Calu3 (cell line): ENCODE results near the gene PURA. TPM values are rescaled to one million over a fixed set of nuclear protein-coding genes. Genes with fewer than 3 reads are reported as not detected.

Source experiments
- BruUV-seq: library from RNA; stranded (reverse); fragments of 400-500 nt; replicated peaks from 2 replicates; lab custom pipeline; 2021; lab: Mats Ljungman, UMichigan
- CTCF ChIA-PET: fragments of 300-600 bp; sonication (Branson Sonifier 250); formaldehyde crosslinking; loops from one replicate; lab custom pipeline; 2022; ENCODE audit warnings: antibody characterized with exemption; lab: Charles Lee
- DNase-seq: peaks from one replicate; pipeline ENCODE4 v3.0.0; 2022
- H3K27ac Mint-ChIP-seq: one replicate; pipeline ENCODE4 v1.8.0; 2022; ENCODE audit warnings: mixed read lengths; ENCODE audit not compliant: unreplicated experiment
- H3K27me3 Mint-ChIP-seq: one replicate; pipeline ENCODE4 v1.8.0; 2022; ENCODE audit warnings: mixed read lengths; ENCODE audit not compliant: unreplicated experiment
- H3K36me3 Mint-ChIP-seq: one replicate; pipeline ENCODE4 v1.8.0; 2022; ENCODE audit warnings: mild to moderate bottlenecking, moderate library complexity, mixed read lengths; ENCODE audit not compliant: insufficient read depth, unreplicated experiment
- H3K4me1 Mint-ChIP-seq: one replicate; pipeline ENCODE4 v1.8.0; 2022; ENCODE audit warnings: mild to moderate bottlenecking, low read depth, mixed read lengths; ENCODE audit not compliant: unreplicated experiment
- H3K4me3 Mint-ChIP-seq: one replicate; pipeline ENCODE4 v1.8.0; 2022; ENCODE audit warnings: mild to moderate bottlenecking, low read depth, moderate library complexity, mixed read lengths; ENCODE audit not compliant: unreplicated experiment
- H3K9me3 Mint-ChIP-seq: one replicate; pipeline ENCODE4 v1.8.0; 2022; ENCODE audit warnings: low read depth, mixed read lengths; ENCODE audit not compliant: unreplicated experiment
- CTCF ChIP-seq: fragments of 200-600 bp; IDR thresholded peaks from one replicate; pipeline ENCODE4 v1.8.0; 2022; ENCODE audit warnings: antibody characterized with exemption; ENCODE audit not compliant: unreplicated experiment
- intact Hi-C: fragments of 100-400 bp; cut with micrococcal nuclease; formaldehyde crosslinking; loops from one replicate; pipeline ENCODE4 v1.10.0; 2022; ENCODE audit not compliant: unreplicated experiment
- total RNA-seq: library from RNA; stranded (reverse); gene quantifications from 2 replicates; pipeline ENCODE4 v1.2.3, GENCODE V29; 2022

The PURA gene
- total RNA-seq, 1 experiment from 2014 or later, result 16.7 TPM

GRCh38 chr5:140117523-140117922 lies 3.6 kb downstream of the PURA start:
- peaks cover 12% of the 10 kb centered on the region for H3K27me3 Mint-ChIP-seq
- no peaks in the 10 kb centered on the region for H3K9me3 Mint-ChIP-seq
- BruUV-seq, result no TSS peak
- no peak overlapping the region for H3K4me3 Mint-ChIP-seq
- no peak for DNase-seq
- intact Hi-C loops, result no loop called here
- peaks cover 45% of the 10 kb centered on the region for H3K4me1 Mint-ChIP-seq
- CTCF ChIA-PET, result interaction anchor here (0.6 to 1.3 kb wide), 2 partner anchors 9 to 186 kb away, joined by 3 to 4 read pairs; no protein-coding TSS in a partner anchor
- TF ChIP-seq CTCF, result no peak
- no peak overlapping the region for H3K27ac Mint-ChIP-seq
- peaks cover 27% of the 10 kb centered on the region for H3K36me3 Mint-ChIP-seq

GRCh38 chr5:140118302-140118936 lies 4.5 kb downstream of the PURA start:
- H3K9me3 Mint-ChIP-seq, result no peaks in the 10 kb centered on the region
- CTCF ChIA-PET, result interaction anchor here (0.6 to 1.3 kb wide), 9 partner anchors 8 to 160 kb away, joined by 3 to 6 read pairs (median 3); no protein-coding TSS in a partner anchor
- no peak overlapping the region for H3K27ac Mint-ChIP-seq
- DNase-seq, result no peak
- intact Hi-C loops, result no loop called here
- BruUV-seq, result no TSS peak
- H3K4me1 Mint-ChIP-seq, result peaks cover 42% of the 10 kb centered on the region
- H3K4me3 Mint-ChIP-seq, result peak overlapping the region; percentile 26
- H3K36me3 Mint-ChIP-seq, result peaks cover 18% of the 10 kb centered on the region
- TF ChIP-seq CTCF, result no peak
- peaks cover 3% of the 10 kb centered on the region for H3K27me3 Mint-ChIP-seq

- DNase-seq, result no peak
- no peaks in the 10 kb centered on the region for H3K27me3 Mint-ChIP-seq
- peaks cover 13% of the 10 kb centered on the region for H3K4me1 Mint-ChIP-seq
- H3K36me3 Mint-ChIP-seq, result no peaks in the 10 kb centered on the region
- CTCF ChIA-PET, result interaction anchor here (1.3 kb wide), 1 partner anchor 7 kb away, joined by 3 read pairs; no protein-coding TSS in a partner anchor
- intact Hi-C loops, result no loop called here
- H3K9me3 Mint-ChIP-seq, result no peaks in the 10 kb centered on the region
- no peak within 1 kb of the TSS for H3K4me3 Mint-ChIP-seq
- TF ChIP-seq CTCF, result no peak
- no TSS peak for BruUV-seq
- no peak within 1 kb of the TSS for H3K27ac Mint-ChIP-seq
Observed at GRCh38 chr5:140125637-140126036, 11.7 kb downstream of the PURA start, which contains the start of gene IGIP. IGIP (plus strand) TSS chr5:140125937; CDS start chr5:140128477, 2,540 bp downstream.

- Mint-ChIP-seq H3K27me3 (no peaks in the 10 kb centered on the region), H3K4me3 (no peak overlapping the region), H3K9me3 (no peaks in the 10 kb centered on the region), H3K4me1 (peaks cover 14% of the 10 kb centered on the region), H3K27ac (no peak overlapping the region), H3K36me3 (no peaks in the 10 kb centered on the region)
- intact Hi-C loops, result no loop called here
- no peak for DNase-seq
- TF ChIP-seq CTCF, result no peak
- CTCF ChIA-PET, result interaction anchor here (0.9 to 1.3 kb wide), 2 partner anchors 8 to 12 kb away, joined by 3 to 4 read pairs; partner anchors contain the start of gene PURA
- BruUV-seq, result no TSS peak
Observed at GRCh38 chr5:140126315-140127012, 12.6 kb downstream of the PURA start.
